Sigmoid colon (tissue), 4 donors: Measurements from ENCODE around the gene RELN.

Experiments
- EP300 ChIP-seq, 4 donors: sonication (generic); formaldehyde crosslinking; IDR thresholded peaks; one replicate each; pipeline ENCODE4 v1.6.1; 2017; ENCODE audit warnings: antibody characterized with exemption in 4 of 4
- POLR2A ChIP-seq, 2 donors: fragments of 450-650 bp; IDR thresholded peaks; one replicate each; pipeline ENCODE4 v1.6.1; 2016; ENCODE audit warnings: antibody characterized with exemption in 2 of 2, mild to moderate bottlenecking in 2 of 2, moderate library complexity in 2 of 2
- POLR2AphosphoS5 ChIP-seq, 4 donors: sonication (generic); formaldehyde crosslinking; IDR thresholded peaks; one replicate each; pipeline ENCODE4 v1.6.1; 2017; ENCODE audit warnings: antibody characterized with exemption in 4 of 4
- TF ChIP-seq, protein P1 (sequence below), 4 experiments: fragments of 450-650 bp in 3 of 4; fragments of 200-600 bp in 1 of 4; IDR thresholded peaks; one replicate each; pipeline ENCODE4 v1.5.1; 2016 to 2019; ENCODE audit warnings: antibody characterized with exemption in 4 of 4, mild to moderate bottlenecking in 3 of 4, moderate library complexity in 2 of 4

DNA sequence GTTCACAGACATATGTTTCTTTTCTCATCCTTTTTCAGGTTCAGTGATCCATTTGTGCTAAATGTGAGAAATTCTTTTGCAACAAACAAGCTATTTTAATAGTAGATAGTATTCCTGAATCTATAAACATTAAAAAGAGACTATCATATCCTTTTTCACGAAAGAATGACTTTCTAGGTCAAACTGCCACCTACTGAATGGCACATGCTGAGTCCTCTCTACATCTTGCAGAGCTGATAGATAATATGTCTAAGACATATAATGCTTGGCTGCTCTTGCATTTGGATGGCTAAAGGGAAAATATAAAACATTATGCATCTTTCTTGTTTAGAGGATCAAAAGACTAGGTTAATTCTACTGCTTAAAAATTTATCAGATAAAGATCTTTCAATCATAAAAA is 429.3 kb downstream of the RELN start:
- TF ChIP-seq, protein P1, sequence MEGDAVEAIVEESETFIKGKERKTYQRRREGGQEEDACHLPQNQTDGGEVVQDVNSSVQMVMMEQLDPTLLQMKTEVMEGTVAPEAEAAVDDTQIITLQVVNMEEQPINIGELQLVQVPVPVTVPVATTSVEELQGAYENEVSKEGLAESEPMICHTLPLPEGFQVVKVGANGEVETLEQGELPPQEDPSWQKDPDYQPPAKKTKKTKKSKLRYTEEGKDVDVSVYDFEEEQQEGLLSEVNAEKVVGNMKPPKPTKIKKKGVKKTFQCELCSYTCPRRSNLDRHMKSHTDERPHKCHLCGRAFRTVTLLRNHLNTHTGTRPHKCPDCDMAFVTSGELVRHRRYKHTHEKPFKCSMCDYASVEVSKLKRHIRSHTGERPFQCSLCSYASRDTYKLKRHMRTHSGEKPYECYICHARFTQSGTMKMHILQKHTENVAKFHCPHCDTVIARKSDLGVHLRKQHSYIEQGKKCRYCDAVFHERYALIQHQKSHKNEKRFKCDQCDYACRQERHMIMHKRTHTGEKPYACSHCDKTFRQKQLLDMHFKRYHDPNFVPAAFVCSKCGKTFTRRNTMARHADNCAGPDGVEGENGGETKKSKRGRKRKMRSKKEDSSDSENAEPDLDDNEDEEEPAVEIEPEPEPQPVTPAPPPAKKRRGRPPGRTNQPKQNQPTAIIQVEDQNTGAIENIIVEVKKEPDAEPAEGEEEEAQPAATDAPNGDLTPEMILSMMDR (IDR thresholded peaks at IDR 0.05), result no peak
- TF ChIP-seq EP300 (IDR thresholded peaks at IDR 0.05) (no peak), POLR2A (IDR thresholded peaks at IDR 0.05) (no peak), POLR2AphosphoS5 (IDR thresholded peaks at IDR 0.05) (no peak)
